ENCODE data around the gene ROBO2.

Gene ROBO2

GRCh38 chr3:77605865-77606264 lies 566.0 kb downstream of the ROBO2 start:
- H3K36me3 ChIP-seq (ENCODE audit: control insufficient read depth, insufficient read depth, low read length): no peaks in the 10 kb centered on the region
- no peak overlapping the region for H3K4me3 ChIP-seq (ENCODE audit: low read length)
- no peaks in the 10 kb centered on the region for H3K4me1 ChIP-seq (ENCODE audit: control insufficient read depth, insufficient read depth, low read length)
- H3K27me3 ChIP-seq (ENCODE audit: control insufficient read depth, insufficient read depth, low read length): no peaks in the 10 kb centered on the region
- H3K27ac ChIP-seq (ENCODE audit: low read depth, low read length): no peak overlapping the region
- H3K9ac ChIP-seq (ENCODE audit: low read length): no peak overlapping the region

GRCh38 chr3:77606372-77606771 lies 566.5 kb downstream of the ROBO2 start:
- no peak overlapping the region for H3K27ac ChIP-seq (ENCODE audit: low read depth, low read length)
- H3K27me3 ChIP-seq (ENCODE audit: control insufficient read depth, insufficient read depth, low read length): no peaks in the 10 kb centered on the region
- no peak overlapping the region for H3K9ac ChIP-seq (ENCODE audit: low read length)
- no peaks in the 10 kb centered on the region for H3K36me3 ChIP-seq (ENCODE audit: control insufficient read depth, insufficient read depth, low read length)
- H3K4me1 ChIP-seq (ENCODE audit: control insufficient read depth, insufficient read depth, low read length): no peaks in the 10 kb centered on the region
- H3K4me3 ChIP-seq (ENCODE audit: low read length): no peak overlapping the region

- no peak overlapping the region for H3K4me3 ChIP-seq (ENCODE audit: low read length)
- no peaks in the 10 kb centered on the region for H3K27me3 ChIP-seq (ENCODE audit: control insufficient read depth, insufficient read depth, low read length)
- no peak overlapping the region for H3K27ac ChIP-seq (ENCODE audit: low read depth, low read length)
- H3K9ac ChIP-seq (ENCODE audit: low read length): no peak overlapping the region
- no peaks in the 10 kb centered on the region for H3K4me1 ChIP-seq (ENCODE audit: control insufficient read depth, insufficient read depth, low read length)
- H3K36me3 ChIP-seq (ENCODE audit: control insufficient read depth, insufficient read depth, low read length): no peaks in the 10 kb centered on the region
These were observed 578.8 kb downstream of the ROBO2 start for GRCh38 chr3:77618686-77619085.

- H3K9ac ChIP-seq (ENCODE audit: low read length): no peak overlapping the region
- no peak overlapping the region for H3K4me3 ChIP-seq (ENCODE audit: low read length)
- H3K27me3 ChIP-seq (ENCODE audit: control insufficient read depth, insufficient read depth, low read length): no peaks in the 10 kb centered on the region
- H3K36me3 ChIP-seq (ENCODE audit: control insufficient read depth, insufficient read depth, low read length): no peaks in the 10 kb centered on the region
- no peaks in the 10 kb centered on the region for H3K4me1 ChIP-seq (ENCODE audit: control insufficient read depth, insufficient read depth, low read length)
- H3K27ac ChIP-seq (ENCODE audit: low read depth, low read length): no peak overlapping the region
These were observed 580.1 kb downstream of the ROBO2 start for GRCh38 chr3:77620009-77620408.

DNA sequence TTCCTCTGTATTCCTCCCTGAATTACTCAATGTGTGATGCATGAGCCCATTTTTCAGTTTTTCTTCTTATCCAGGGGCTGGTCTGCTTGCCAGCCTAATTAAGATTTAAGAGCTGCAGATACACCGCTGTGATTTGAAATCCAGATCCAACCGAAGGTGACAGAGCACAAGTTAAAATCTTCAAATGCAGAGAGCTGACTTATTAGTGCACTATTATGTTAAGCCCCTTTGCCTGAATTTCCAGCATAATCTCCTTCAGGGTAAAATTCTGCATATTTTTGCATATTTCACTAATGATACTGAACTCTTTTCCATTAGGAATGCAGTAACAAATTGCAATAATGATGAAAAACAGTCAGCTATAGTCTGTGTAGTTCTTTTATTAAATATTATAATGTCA lies 583.6 kb downstream of the ROBO2 start:
- no peak overlapping the region for H3K4me3 ChIP-seq (ENCODE audit: low read length)

DNA sequence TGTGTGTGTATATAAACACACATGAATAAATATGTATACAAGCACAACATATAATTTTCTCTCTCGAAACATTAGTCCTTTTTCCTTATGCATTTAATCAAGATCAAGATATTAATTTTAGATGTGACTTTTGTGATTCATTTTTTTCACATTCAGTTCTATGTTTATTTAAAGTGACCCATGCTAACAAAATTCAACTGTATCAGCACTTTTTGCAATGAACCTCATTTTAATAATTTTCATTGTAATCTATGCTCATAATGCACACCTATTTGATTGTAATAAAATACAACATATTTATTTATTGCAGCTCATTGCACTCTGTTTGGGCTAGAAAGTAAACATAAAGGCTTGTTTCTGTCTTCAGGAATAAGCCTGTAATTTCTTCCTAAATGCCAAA lies 586.3 kb downstream of the ROBO2 start:
- H3K4me1 ChIP-seq (ENCODE audit: control insufficient read depth, insufficient read depth, low read length): no peaks in the 10 kb centered on the region
- no peak overlapping the region for H3K9ac ChIP-seq (ENCODE audit: low read length)
- no peaks in the 10 kb centered on the region for H3K36me3 ChIP-seq (ENCODE audit: control insufficient read depth, insufficient read depth, low read length)
- no peak overlapping the region for H3K4me3 ChIP-seq (ENCODE audit: low read length)
- no peaks in the 10 kb centered on the region for H3K27me3 ChIP-seq (ENCODE audit: control insufficient read depth, insufficient read depth, low read length)
- no peak overlapping the region for H3K27ac ChIP-seq (ENCODE audit: low read depth, low read length)

More for the DNA sequence above, 583.6 kb downstream of the ROBO2 start:
- H3K27me3 ChIP-seq (ENCODE audit: control insufficient read depth, insufficient read depth, low read length): no peaks in the 10 kb centered on the region
- H3K4me1 ChIP-seq (ENCODE audit: control insufficient read depth, insufficient read depth, low read length): no peaks in the 10 kb centered on the region
- no peak overlapping the region for H3K9ac ChIP-seq (ENCODE audit: low read length)
- H3K27ac ChIP-seq (ENCODE audit: low read depth, low read length): no peak overlapping the region
- H3K36me3 ChIP-seq (ENCODE audit: control insufficient read depth, insufficient read depth, low read length): no peaks in the 10 kb centered on the region

GRCh38 chr3:77648214-77648613 lies 608.3 kb downstream of the ROBO2 start:
- no peaks in the 10 kb centered on the region for H3K27me3 ChIP-seq (ENCODE audit: control insufficient read depth, insufficient read depth, low read length)
- no peak overlapping the region for H3K4me3 ChIP-seq (ENCODE audit: low read length)
- no peak overlapping the region for H3K9ac ChIP-seq (ENCODE audit: low read length)
- no peak overlapping the region for H3K27ac ChIP-seq (ENCODE audit: low read depth, low read length)
- no peaks in the 10 kb centered on the region for H3K36me3 ChIP-seq (ENCODE audit: control insufficient read depth, insufficient read depth, low read length)
- H3K4me1 ChIP-seq (ENCODE audit: control insufficient read depth, insufficient read depth, low read length): no peaks in the 10 kb centered on the region

DNA sequence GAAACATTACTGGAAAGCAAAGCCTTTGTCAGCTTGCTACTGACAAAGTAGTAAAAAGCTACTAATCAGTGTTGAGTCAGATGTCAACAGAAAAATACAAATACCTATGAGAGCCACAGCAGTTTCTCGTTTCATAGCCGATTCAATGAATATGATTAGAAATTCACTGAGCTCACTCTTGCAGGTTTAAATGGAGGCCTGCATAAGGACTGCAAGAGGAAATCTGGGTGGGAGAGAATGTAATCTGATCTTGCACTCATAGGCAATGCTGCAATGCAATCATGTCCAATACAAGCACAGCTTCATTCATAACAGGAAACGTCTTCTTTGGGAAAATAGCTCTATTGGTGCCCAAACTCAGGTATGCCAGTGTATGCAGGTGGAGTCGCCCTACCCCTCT lies 608.8 kb downstream of the ROBO2 start:
- Histone ChIP-seq H3K27me3 (ENCODE audit: control insufficient read depth, insufficient read depth, low read length) (no peaks in the 10 kb centered on the region), H3K27ac (ENCODE audit: low read depth, low read length) (no peak overlapping the region), H3K4me3 (ENCODE audit: low read length) (no peak overlapping the region), H3K36me3 (ENCODE audit: control insufficient read depth, insufficient read depth, low read length) (no peaks in the 10 kb centered on the region), H3K9ac (ENCODE audit: low read length) (no peak overlapping the region), H3K4me1 (ENCODE audit: control insufficient read depth, insufficient read depth, low read length) (no peaks in the 10 kb centered on the region)

DNA sequence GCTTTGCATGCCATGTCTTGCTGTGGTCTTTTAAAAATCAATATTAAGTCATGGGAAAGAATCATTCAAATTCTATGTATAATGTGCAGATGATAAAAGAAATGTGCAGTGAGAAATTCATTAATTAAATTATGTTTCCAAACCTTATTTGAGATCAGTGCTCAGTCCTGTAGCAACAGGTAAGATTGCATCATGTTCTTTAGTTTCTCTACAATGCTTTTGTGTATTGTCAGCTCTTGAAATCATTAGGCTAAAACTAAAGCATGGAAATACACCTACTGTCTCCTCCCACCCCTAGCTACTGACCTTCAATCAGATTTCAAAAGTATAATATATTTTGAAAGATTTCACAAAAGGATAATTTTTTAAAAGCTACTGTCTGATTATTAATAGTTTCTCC lies 612.7 kb downstream of the ROBO2 start:
- H3K27ac ChIP-seq (ENCODE audit: low read depth, low read length): no peak overlapping the region

GRCh38 chr3:77655396-77655795 lies 615.5 kb downstream of the ROBO2 start:
- Histone ChIP-seq H3K4me3 (ENCODE audit: low read length) (no peak overlapping the region), H3K4me1 (ENCODE audit: control insufficient read depth, insufficient read depth, low read length) (no peaks in the 10 kb centered on the region), H3K27ac (ENCODE audit: low read depth, low read length) (no peak overlapping the region)

More for the DNA sequence above, 612.7 kb downstream of the ROBO2 start:
- Histone ChIP-seq H3K4me1 (ENCODE audit: control insufficient read depth, insufficient read depth, low read length) (no peaks in the 10 kb centered on the region), H3K27me3 (ENCODE audit: control insufficient read depth, insufficient read depth, low read length) (no peaks in the 10 kb centered on the region), H3K9ac (ENCODE audit: low read length) (no peak overlapping the region), H3K4me3 (ENCODE audit: low read length) (no peak overlapping the region), H3K36me3 (ENCODE audit: control insufficient read depth, insufficient read depth, low read length) (no peaks in the 10 kb centered on the region)

DNA sequence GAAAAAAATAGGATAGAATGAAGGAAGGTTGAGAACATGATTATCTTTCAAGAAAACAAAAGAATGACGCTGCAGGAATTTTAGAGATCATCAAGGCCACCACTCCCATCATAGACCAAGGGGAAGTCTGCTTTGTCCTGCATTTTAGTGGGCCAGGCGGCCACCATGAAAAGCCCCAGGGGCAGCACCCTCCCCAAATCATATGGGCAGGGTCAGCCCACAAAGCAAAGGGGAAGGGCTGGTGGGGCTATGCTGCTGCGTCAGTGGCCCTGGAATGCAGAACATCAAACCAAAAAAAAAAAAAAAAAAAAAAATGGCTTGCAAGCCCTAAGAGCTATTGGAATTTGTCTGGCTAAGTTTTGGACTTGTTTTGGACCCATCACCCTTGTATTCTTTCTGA lies 620.8 kb downstream of the ROBO2 start:
- Histone ChIP-seq H3K4me1 (ENCODE audit: control insufficient read depth, insufficient read depth, low read length) (no peaks in the 10 kb centered on the region), H3K4me3 (ENCODE audit: low read length) (no peak overlapping the region), H3K36me3 (ENCODE audit: control insufficient read depth, insufficient read depth, low read length) (no peaks in the 10 kb centered on the region), H3K27ac (ENCODE audit: low read depth, low read length) (no peak overlapping the region), H3K27me3 (ENCODE audit: control insufficient read depth, insufficient read depth, low read length) (no peaks in the 10 kb centered on the region), H3K9ac (ENCODE audit: low read length) (no peak overlapping the region)

More at GRCh38 chr3:77655396-77655795, 615.5 kb downstream of the ROBO2 start:
- H3K27me3 ChIP-seq (ENCODE audit: control insufficient read depth, insufficient read depth, low read length): no peaks in the 10 kb centered on the region
- H3K36me3 ChIP-seq (ENCODE audit: control insufficient read depth, insufficient read depth, low read length): no peaks in the 10 kb centered on the region
- no peak overlapping the region for H3K9ac ChIP-seq (ENCODE audit: low read length)

- H3K4me3 ChIP-seq (ENCODE audit: low read length): no peak overlapping the region
- no peak overlapping the region for H3K9ac ChIP-seq (ENCODE audit: low read length)
- no peak overlapping the region for H3K27ac ChIP-seq (ENCODE audit: low read depth, low read length)
- no peaks in the 10 kb centered on the region for H3K36me3 ChIP-seq (ENCODE audit: control insufficient read depth, insufficient read depth, low read length)
- no peaks in the 10 kb centered on the region for H3K4me1 ChIP-seq (ENCODE audit: control insufficient read depth, insufficient read depth, low read length)
- H3K27me3 ChIP-seq (ENCODE audit: control insufficient read depth, insufficient read depth, low read length): no peaks in the 10 kb centered on the region
These were observed 628.0 kb downstream of the ROBO2 start for GRCh38 chr3:77667901-77668300.

DNA sequence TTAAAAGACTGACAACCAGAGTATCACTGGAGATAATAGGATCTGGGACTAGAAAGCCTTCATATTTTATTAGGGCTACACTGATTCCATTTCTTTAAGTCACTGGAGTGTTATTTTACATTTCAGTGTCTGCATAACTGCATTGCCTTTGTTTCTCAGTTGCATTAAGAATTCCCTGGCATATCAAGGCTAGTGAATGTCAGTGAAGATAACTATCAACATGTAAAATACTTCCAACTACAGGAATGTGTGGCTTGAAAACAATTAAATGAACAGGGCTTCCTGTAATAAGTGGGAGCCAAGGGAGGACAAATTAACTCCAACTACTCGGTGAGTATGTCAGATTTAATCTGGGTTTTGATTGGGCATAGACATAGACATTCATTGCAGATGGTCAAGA lies 628.5 kb downstream of the ROBO2 start:
- no peaks in the 10 kb centered on the region for H3K27me3 ChIP-seq (ENCODE audit: control insufficient read depth, insufficient read depth, low read length)
- H3K4me1 ChIP-seq (ENCODE audit: control insufficient read depth, insufficient read depth, low read length): no peaks in the 10 kb centered on the region
- H3K9ac ChIP-seq (ENCODE audit: low read length): no peak overlapping the region
- H3K36me3 ChIP-seq (ENCODE audit: control insufficient read depth, insufficient read depth, low read length): no peaks in the 10 kb centered on the region
- H3K27ac ChIP-seq (ENCODE audit: low read depth, low read length): no peak overlapping the region
- H3K4me3 ChIP-seq (ENCODE audit: low read length): no peak overlapping the region
